B cell (primary cell): ENCODE measurements around the gene SLC16A10.
"Not testable (repeated sequence)": the region's sequence is repeated elsewhere in the genome, so short reads cannot be mapped to it uniquely, and the experiment has no call there.

Source experiments
- EZH2 ChIP-seq: IDR thresholded peaks from 2 replicates; pipeline ENCODE4 v1.6.1; 2012; ENCODE audit warnings: borderline replicate concordance, low read depth, mild to moderate bottlenecking, moderate library complexity, low read length; ENCODE audit not compliant: insufficient read depth, poor library complexity, severe bottlenecking
- TF ChIP-seq, protein P1 (sequence below): fragments of 200-600 bp; IDR thresholded peaks from one replicate; pipeline ENCODE4 v1.8.0; 2022; ENCODE audit warnings: antibody characterized with exemption, mild to moderate bottlenecking

DNA sequence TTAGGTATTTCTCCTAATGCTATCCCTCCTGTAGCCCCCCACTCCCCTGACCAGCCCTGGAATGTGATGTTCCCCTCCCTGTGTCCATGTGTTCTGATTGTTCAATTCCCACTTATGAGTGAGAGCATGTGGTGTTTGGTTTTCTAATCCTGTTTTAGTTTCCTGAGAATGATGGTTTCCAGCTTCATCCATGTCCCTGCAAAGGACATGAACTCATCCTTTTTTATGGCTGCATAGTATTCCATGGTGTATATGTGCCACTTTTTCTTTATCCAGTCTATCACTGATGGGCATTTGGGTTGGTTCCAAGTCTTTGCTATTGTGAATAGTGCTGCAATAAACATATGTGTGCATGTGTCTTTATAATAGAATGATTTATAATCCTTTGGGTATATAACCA is 103.8 kb downstream of the SLC16A10 start:
- TF ChIP-seq, protein P1, sequence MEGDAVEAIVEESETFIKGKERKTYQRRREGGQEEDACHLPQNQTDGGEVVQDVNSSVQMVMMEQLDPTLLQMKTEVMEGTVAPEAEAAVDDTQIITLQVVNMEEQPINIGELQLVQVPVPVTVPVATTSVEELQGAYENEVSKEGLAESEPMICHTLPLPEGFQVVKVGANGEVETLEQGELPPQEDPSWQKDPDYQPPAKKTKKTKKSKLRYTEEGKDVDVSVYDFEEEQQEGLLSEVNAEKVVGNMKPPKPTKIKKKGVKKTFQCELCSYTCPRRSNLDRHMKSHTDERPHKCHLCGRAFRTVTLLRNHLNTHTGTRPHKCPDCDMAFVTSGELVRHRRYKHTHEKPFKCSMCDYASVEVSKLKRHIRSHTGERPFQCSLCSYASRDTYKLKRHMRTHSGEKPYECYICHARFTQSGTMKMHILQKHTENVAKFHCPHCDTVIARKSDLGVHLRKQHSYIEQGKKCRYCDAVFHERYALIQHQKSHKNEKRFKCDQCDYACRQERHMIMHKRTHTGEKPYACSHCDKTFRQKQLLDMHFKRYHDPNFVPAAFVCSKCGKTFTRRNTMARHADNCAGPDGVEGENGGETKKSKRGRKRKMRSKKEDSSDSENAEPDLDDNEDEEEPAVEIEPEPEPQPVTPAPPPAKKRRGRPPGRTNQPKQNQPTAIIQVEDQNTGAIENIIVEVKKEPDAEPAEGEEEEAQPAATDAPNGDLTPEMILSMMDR: not testable (repeated sequence)
- TF ChIP-seq EZH2: not testable (repeated sequence)
